HG03571 (cell line): Measurements from ENCODE around the gene PKP4.

Experiments
- ATAC-seq: cut with Tn5 transposase; IDR thresholded peaks from one replicate; pipeline ENCODE4 v1.9.1; 2021; ENCODE audit not compliant: unreplicated experiment

Gene PKP4

DNA sequence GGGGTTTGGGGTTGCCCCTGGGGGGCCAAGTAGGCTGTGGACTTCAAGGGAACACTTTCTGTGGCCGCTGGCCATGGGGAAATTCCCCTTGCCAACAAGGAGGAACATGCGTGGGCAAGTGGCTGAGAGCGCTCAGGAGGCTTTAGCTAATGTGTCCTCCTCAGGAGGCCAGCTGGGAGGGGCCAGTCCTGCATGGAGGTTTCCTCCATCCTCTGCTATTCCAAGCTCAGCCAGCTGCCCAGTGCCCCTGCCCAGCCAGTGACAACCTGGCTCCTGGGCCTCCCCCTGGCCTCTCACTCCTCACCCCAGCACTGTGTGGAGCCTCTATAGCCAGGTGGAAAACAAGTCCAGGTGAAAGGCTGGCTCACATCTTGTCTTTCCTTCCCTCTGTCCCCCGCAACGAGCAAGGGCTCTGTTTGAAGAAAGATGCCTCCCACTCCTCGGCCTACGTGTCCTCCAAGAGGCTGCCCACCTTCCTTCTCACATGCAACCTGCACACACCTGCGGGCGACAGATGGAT, 273.9 kb downstream of the PKP4 start:
- no peak for ATAC-seq

- no peak for ATAC-seq
Measured at GRCh38 chr2:158731386-158731785, 274.6 kb downstream of the PKP4 start.
